SK-N-SH treated with all-trans-retinoic acid at 6 μM for 48 hours (cell line): ENCODE data around the gene IGSF8.

Source experiments
- ARNTL ChIP-seq: fragments of 450-650 bp; formaldehyde crosslinking; IDR thresholded peaks from 2 replicates; pipeline ENCODE4 v1.5.0; 2020; ENCODE audit warnings: low read depth, mild to moderate bottlenecking, moderate library complexity, borderline replicate concordance
- PATZ1 ChIP-seq: fragments of 250-450 bp; sonication (Bioruptor Pico); IDR thresholded peaks from 2 replicates; pipeline ENCODE4 v1.8.0; 2020; ENCODE audit warnings: mild to moderate bottlenecking, moderate library complexity, borderline replicate concordance
- RARB ChIP-seq: fragments of 250-450 bp; sonication (Bioruptor Pico); IDR thresholded peaks from 2 replicates; pipeline ENCODE4 v1.8.0; 2021; ENCODE audit warnings: mild to moderate bottlenecking, moderate library complexity
- SNAI2 ChIP-seq: fragments of 250-450 bp; sonication (Bioruptor Pico); IDR thresholded peaks from 2 replicates; pipeline ENCODE4 v1.5.0; 2020; ENCODE audit warnings: mild to moderate bottlenecking, moderate library complexity
- TOX ChIP-seq: fragments of 250-450 bp; sonication (Bioruptor Pico); IDR thresholded peaks from 2 replicates; pipeline ENCODE4 v1.8.0; 2021; ENCODE audit warnings: mild to moderate bottlenecking, moderate library complexity, borderline replicate concordance
- ZFP3 ChIP-seq: fragments of 250-450 bp; sonication (Bioruptor Pico); IDR thresholded peaks from 2 replicates; pipeline ENCODE4 v1.5.0; 2020; ENCODE audit warnings: mild to moderate bottlenecking, moderate library complexity
- ZNF8 ChIP-seq: fragments of 450-650 bp; formaldehyde crosslinking; IDR thresholded peaks from 2 replicates; pipeline ENCODE4 v1.5.0; 2020; ENCODE audit warnings: mild to moderate bottlenecking, moderate library complexity
- TF ChIP-seq, protein P1 (sequence below): fragments of 250-450 bp; sonication (Bioruptor Pico); IDR thresholded peaks from 2 replicates; pipeline ENCODE4 v1.5.1; 2020; ENCODE audit warnings: low read depth, mild to moderate bottlenecking, moderate library complexity

DNA sequence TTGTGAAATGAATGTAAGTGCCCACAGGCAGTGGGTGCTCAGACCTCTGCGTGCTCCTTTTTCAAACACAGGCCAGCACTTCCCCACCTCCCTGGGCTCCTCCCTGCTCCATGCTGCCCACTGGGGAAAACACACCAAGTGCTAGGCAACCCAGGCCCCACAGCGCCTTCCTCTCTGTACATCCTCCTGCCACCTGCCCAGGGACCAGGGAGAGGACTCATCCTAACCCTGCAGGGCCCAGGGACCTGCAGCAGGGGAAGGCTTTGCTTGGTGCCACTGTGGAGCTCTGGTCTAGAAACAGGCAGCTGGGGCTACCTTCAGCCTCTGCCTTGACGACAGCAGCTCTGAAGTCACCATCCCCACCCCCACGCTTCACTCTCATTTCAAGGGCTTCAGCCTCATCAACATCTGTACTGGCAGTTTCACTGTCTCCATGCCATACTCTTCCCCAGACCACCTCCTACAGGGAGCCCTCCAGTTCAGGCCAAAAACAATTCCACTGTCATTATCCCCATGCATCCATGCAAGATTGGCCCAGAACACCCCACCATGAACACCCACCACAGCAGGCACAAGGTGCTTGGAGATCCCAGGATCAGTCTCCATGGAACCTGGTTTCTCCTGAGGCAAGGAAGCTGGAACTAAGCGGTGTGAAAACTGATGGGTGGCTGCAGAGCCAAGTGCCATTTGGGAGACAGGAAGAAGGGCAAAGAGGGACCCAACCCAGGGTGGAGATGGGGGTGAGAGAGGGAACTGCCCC, 1.1 kb downstream of the IGSF8 start:
- TF ChIP-seq PATZ1 (CRISPR knock-in tag) (no peak), SNAI2 (CRISPR knock-in tag) (no peak), ZFP3 (no peak), TOX (CRISPR knock-in tag) (no peak), ZNF8 (CRISPR knock-in tag) (no peak), ARNTL (CRISPR knock-in tag) (no peak), RARB (CRISPR knock-in tag) (no peak)
- TF ChIP-seq, protein P1, sequence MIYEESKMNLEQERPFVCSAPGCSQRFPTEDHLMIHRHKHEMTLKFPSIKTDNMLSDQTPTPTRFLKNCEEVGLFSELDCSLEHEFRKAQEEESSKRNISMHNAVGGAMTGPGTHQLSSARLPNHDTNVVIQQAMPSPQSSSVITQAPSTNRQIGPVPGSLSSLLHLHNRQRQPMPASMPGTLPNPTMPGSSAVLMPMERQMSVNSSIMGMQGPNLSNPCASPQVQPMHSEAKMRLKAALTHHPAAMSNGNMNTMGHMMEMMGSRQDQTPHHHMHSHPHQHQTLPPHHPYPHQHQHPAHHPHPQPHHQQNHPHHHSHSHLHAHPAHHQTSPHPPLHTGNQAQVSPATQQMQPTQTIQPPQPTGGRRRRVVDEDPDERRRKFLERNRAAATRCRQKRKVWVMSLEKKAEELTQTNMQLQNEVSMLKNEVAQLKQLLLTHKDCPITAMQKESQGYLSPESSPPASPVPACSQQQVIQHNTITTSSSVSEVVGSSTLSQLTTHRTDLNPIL (CRISPR knock-in tag): no peak
